Stimulated activated CD4-positive, alpha-beta T cell treated with anti-CD3 and anti-CD28 coated beads, TNF-alpha, amount 100 ng/mL, for 1 hour (primary cell): ENCODE measurements around the gene CC2D2B.
A peak's percentile ranks its signal among the peaks of the same experiment; 100 is the strongest.
"Not testable (repeated sequence)": the region's sequence is repeated elsewhere in the genome, so short reads cannot be mapped to it uniquely, and the experiment has no call there.

Experiments
- DNase-seq, 3 donors: peaks; one replicate each; pipeline ENCODE4 v3.0.0-alpha.2; 2020; ENCODE audit warnings: low read depth in 3 of 3, low spot score in 1 of 3

The CC2D2B gene

GRCh38 chr10:96017191-96017687 lies 109.5 kb downstream of the CC2D2B start:
- DNase-seq, result peak in 2 of 3 donors; percentile 3

- DNase-seq, result no peak
Observed at GRCh38 chr10:96021332-96021731, 113.6 kb downstream of the CC2D2B start.

GRCh38 chr10:96022739-96023138 lies 115.0 kb downstream of the CC2D2B start:
- no peak for DNase-seq

- no peak for DNase-seq
Observed at GRCh38 chr10:96023168-96023567, 115.4 kb downstream of the CC2D2B start.

GRCh38 chr10:96025566-96025965 lies 117.8 kb downstream of the CC2D2B start:
- no peak for DNase-seq

GRCh38 chr10:96034625-96035024 lies 126.8 kb downstream of the CC2D2B start:
- DNase-seq, result no peak

GRCh38 chr10:96038476-96039387 lies 131.0 kb downstream of the CC2D2B start:
- DNase-seq, result no peak

GRCh38 chr10:96041146-96041545 lies 133.4 kb downstream of the CC2D2B start:
- DNase-seq, result no peak

GRCh38 chr10:96043033-96043892 lies 135.5 kb downstream of the CC2D2B start, which contains the start of gene CCNJ:
Gene CCNJ, plus strand, starts transcription at chr10:96043583. Its CDS starts 811 bp downstream, at chr10:96044394.
- DNase-seq, result peak; percentile 47 to 75 (median 59)

- peak in 2 of 3 donors; percentile 3 to 35 for DNase-seq
Observed at GRCh38 chr10:96043893-96044715, 136.3 kb downstream of the CC2D2B start.

- DNase-seq, result no peak
Observed at GRCh38 chr10:96044736-96045135, 137.0 kb downstream of the CC2D2B start.

- no peak for DNase-seq
Observed at GRCh38 chr10:96046546-96046945, 138.8 kb downstream of the CC2D2B start.

- DNase-seq, result no peak
Observed at GRCh38 chr10:96047004-96047649, 139.4 kb downstream of the CC2D2B start.

- DNase-seq, result not testable (repeated sequence)
Observed at GRCh38 chr10:96047925-96048324, 140.2 kb downstream of the CC2D2B start.

- DNase-seq, result no peak
Observed at GRCh38 chr10:96049340-96049739, 141.6 kb downstream of the CC2D2B start.

- DNase-seq, result no peak
Observed at GRCh38 chr10:96053985-96054384, 146.2 kb downstream of the CC2D2B start.

GRCh38 chr10:96056787-96057186 lies 149.0 kb downstream of the CC2D2B start:
- DNase-seq, result no peak

- DNase-seq, result no peak
Observed at GRCh38 chr10:96061232-96061631, 153.5 kb downstream of the CC2D2B start.

GRCh38 chr10:96072674-96073073 lies 164.9 kb downstream of the CC2D2B start:
- no peak for DNase-seq

GRCh38 chr10:96073722-96074121 lies 165.9 kb downstream of the CC2D2B start:
- DNase-seq, result no peak
